Pancreas (tissue), 10 donors: ENCODE results near the gene CFHR2. TPM values are rescaled to one million over a fixed set of nuclear protein-coding genes. Genes with fewer than 3 reads are reported as not detected.

Source experiments
- ATAC-seq, 4 donors: fragments of 200-7000 bp; cut with Tn5 transposase; one replicate each; pipeline versions ENCODE4 v1.8.0 to v1.9.1; 2020; ENCODE audit warnings: mild to moderate bottlenecking in 4 of 4, moderate library complexity in 4 of 4
- DNase-seq, 6 donors: peaks; one replicate each; pipeline ENCODE4 v3.0.0-alpha.2; 2020
- FAIRE-seq: peaks from 2 replicates; lab custom pipeline; 2012; peaks lifted over from hg19 to GRCh38; lab: Jason Lieb, UNC
- H3K27ac ChIP-seq, 4 donors: fragments of 200-600 bp; sonication (generic); 1 replicate in 3 of 4; 2 replicates in 1 of 4; pipeline versions ENCODE4 v1.5.0 to v1.8.0; 2020
- H3K27me3 ChIP-seq, 4 donors: fragments of 200-600 bp; one replicate each; pipeline ENCODE4 v1.8.0; 2021
- H3K36me3 ChIP-seq, 3 donors: fragments of 200-600 bp; sonication (generic) in 1 of 3; one replicate each; pipeline versions ENCODE4 v1.5.0 to v1.8.0; 2020 to 2021
- H3K4me1 ChIP-seq, 3 donors: fragments of 200-600 bp; one replicate each; pipeline ENCODE4 v1.8.0; 2021
- H3K4me3 ChIP-seq, 4 donors: fragments of 200-600 bp; sonication (generic) in 2 of 4; one replicate each; pipeline versions ENCODE4 v1.5.0 to v1.8.0; 2020 to 2021
- H3K9me3 ChIP-seq, 4 donors: fragments of 200-600 bp; one replicate each; pipeline ENCODE4 v1.8.0; 2021
- WGBS, 2 donors: extraction: QIAGEN DNeasy Blood & Tissue Kit; methylation state at CpG; one replicate each; pipeline ENCODE4 v1.1.7; 2013; 5-methylcytosine and 5-hydroxymethylcytosine counted together
- intact Hi-C, 3 donors: fragments of 100-400 bp; cut with DNase I; formaldehyde crosslinking; loops; one replicate each; pipeline versions ENCODE4 v1.11.1 to v1.14.2; 2022
- polyA plus RNA-seq, 2 donors: library from polyadenylated mRNA; stranded (reverse); fragments of 200-250 nt; gene quantifications; one replicate each; pipeline ENCODE4 v1.2.3, GENCODE V29; 2013
- total RNA-seq, 6 donors: library from RNA; stranded (reverse); fragmentation: NEBNext Ultra II Directional in 4 of 6; extraction: Animal tissue kit (Norgen Biotek cat#: 25700) in 4 of 6; gene quantifications; one replicate each; pipeline versions ENCODE4 v1.2.1 to v1.2.4, GENCODE V29; 2021 to 2023
- TF ChIP-seq, protein P1 (sequence below), 4 donors: fragments of 200-600 bp; sonication (generic) in 3 of 4; IDR thresholded peaks; one replicate each; pipeline versions ENCODE4 v1.5.0 to v1.8.0; 2021; ENCODE audit warnings: antibody characterized with exemption in 4 of 4
- donor health status: healthy with polysubstance abuse.
- donor health status: DM: no; HTN: no; CAD: no; lungs with moderate emphysema.
- donor health status: DM: no; HTN: no; CAD: no.
- donor health status: control.
- donor health status: control.
- donor health status: Bipolar disorder and iron deficiency.
- donor health status: DM: yes; HTN: yes; CAD: no.
- donor health status: DM: no; HTN: no; CAD: no.
- donor health status: DM: no; HTN: no; CAD: no.
- donor health status: DM: yes; HTN: yes; CAD: no.

Gene CFHR2
- total and polyA plus RNA-seq, 8 donors: 0.25 to 0.28 TPM; not detected in 6

DNA sequence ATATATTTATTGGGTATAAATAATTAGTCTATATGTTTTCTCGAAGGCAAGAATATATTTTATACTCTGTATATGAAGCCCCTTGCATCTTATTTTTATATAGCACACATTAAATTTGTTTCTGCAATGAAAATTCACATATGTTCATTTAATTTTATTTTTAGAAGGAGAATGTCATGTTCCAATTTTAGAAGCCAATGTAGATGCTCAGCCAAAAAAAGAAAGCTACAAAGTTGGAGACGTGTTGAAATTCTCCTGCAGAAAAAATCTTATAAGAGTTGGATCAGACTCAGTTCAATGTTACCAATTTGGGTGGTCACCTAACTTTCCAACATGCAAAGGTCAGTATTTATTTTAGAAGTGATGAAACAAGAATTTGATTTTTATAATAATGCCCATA lies 50.4 kb downstream of the CFHR2 start:
- Histone ChIP-seq H3K4me3 (no peak overlapping the region), H3K4me1 (no peaks in the 10 kb centered on the region), H3K27ac (no peak overlapping the region), H3K9me3 (no peaks in the 10 kb centered on the region), H3K36me3 (no peaks in the 10 kb centered on the region), H3K27me3 (no peaks in the 10 kb centered on the region)
- TF ChIP-seq, protein P1, sequence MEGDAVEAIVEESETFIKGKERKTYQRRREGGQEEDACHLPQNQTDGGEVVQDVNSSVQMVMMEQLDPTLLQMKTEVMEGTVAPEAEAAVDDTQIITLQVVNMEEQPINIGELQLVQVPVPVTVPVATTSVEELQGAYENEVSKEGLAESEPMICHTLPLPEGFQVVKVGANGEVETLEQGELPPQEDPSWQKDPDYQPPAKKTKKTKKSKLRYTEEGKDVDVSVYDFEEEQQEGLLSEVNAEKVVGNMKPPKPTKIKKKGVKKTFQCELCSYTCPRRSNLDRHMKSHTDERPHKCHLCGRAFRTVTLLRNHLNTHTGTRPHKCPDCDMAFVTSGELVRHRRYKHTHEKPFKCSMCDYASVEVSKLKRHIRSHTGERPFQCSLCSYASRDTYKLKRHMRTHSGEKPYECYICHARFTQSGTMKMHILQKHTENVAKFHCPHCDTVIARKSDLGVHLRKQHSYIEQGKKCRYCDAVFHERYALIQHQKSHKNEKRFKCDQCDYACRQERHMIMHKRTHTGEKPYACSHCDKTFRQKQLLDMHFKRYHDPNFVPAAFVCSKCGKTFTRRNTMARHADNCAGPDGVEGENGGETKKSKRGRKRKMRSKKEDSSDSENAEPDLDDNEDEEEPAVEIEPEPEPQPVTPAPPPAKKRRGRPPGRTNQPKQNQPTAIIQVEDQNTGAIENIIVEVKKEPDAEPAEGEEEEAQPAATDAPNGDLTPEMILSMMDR (IDR thresholded peaks at IDR 0.05): no peak
- FAIRE-seq (no peak), ATAC-seq (no peak), DNase-seq (no peak)
- intact Hi-C loops: no loop called here
- 60 to 79% methylated on average over 2 of the region's 2 CpGs for WGBS, 2 donors

DNA sequence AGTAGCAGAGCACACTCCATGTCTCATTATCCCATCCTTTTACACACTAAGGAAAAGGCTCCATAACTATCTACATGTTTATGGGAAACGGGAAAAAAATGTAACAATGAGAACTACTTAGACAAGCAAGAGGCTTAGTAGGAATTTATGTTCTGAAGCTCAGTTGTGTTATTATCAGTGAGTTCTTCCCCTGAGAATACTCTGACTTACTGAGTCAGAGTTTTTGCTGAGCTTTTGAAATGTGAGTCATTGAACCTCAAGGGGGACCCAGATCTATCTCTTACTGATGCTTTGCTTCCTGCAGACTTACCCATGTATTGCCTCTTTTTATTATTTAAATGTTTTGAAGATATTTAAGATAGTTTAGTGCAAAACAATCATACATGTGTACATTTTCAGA lies 53.9 kb downstream of the CFHR2 start:
- FAIRE-seq (no peak), DNase-seq (no peak), ATAC-seq (no peak)
- no peaks in the 10 kb centered on the region for H3K4me1 ChIP-seq
- H3K36me3 ChIP-seq: no peaks in the 10 kb centered on the region
- H3K27me3 ChIP-seq: no peaks in the 10 kb centered on the region
- TF ChIP-seq, protein P1 (IDR thresholded peaks at IDR 0.05): no peak
- intact Hi-C loops: no loop called here
- H3K4me3 ChIP-seq: no peak overlapping the region
- no peaks in the 10 kb centered on the region for H3K9me3 ChIP-seq
- 82 to 88% methylated on average over 1 of the region's 1 CpG for WGBS, 2 donors
- no peak overlapping the region for H3K27ac ChIP-seq

DNA sequence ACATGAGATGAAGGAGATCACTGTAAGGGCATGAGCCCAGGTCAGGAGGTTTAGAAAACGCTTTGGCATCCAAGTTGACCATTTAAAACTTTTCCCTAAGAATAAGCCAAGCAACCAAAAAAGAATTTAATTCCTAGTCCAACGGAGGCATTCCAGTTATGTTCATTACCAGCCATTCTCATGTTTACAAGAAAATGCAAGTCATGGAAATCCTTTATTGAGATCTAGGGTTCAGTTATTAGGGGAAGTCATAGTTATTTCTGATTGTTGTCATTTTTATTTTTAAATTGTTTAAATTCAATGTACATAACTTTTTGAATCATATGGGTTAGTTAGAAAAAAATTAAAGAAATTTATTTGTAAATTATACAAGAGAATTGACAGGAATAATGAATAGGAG lies 58.3 kb downstream of the CFHR2 start:
- FAIRE-seq (no peak), DNase-seq (no peak), ATAC-seq (no peak)
- no peaks in the 10 kb centered on the region for H3K4me1 ChIP-seq
- intact Hi-C loops: no loop called here
- H3K9me3 ChIP-seq: no peaks in the 10 kb centered on the region
- 56 to 80% methylated on average over 2 of the region's 2 CpGs for WGBS, 2 donors
- no peaks in the 10 kb centered on the region for H3K36me3 ChIP-seq
- H3K4me3 ChIP-seq: no peak overlapping the region
- H3K27ac ChIP-seq: no peak overlapping the region
- no peaks in the 10 kb centered on the region for H3K27me3 ChIP-seq
- TF ChIP-seq, protein P1 (IDR thresholded peaks at IDR 0.05): no peak

DNA sequence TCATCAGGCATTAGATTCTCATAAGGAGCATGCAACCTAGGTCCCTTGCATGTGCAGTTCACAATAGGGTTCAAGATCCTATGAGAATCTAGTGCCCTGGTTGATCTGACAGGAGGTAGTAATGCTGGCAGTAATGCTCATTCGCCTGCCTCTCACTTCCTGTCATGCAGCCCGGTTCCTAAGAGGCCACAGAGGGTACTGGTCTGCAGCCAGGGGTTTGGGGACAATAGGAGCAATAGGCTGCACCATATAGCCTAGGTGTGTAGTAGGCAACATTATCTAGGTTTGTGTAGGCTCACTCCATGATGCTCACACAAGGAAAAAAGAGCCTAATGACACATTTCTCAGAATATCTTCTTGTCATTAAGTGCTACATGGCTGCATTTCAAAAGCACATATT lies 59.6 kb downstream of the CFHR2 start:
- FAIRE-seq (no peak), DNase-seq (no peak), ATAC-seq (no peak)
- H3K36me3 ChIP-seq: no peaks in the 10 kb centered on the region
- no peak overlapping the region for H3K4me3 ChIP-seq
- no peaks in the 10 kb centered on the region for H3K9me3 ChIP-seq
- TF ChIP-seq, protein P1 (IDR thresholded peaks at IDR 0.05): no peak
- H3K27me3 ChIP-seq: no peaks in the 10 kb centered on the region
- 47 to 72% methylated on average over 2 of the region's 2 CpGs for whole genome bisulfite sequencing, 2 donors
- H3K27ac ChIP-seq: no peak overlapping the region
- intact Hi-C loops: no loop called here
- no peaks in the 10 kb centered on the region for H3K4me1 ChIP-seq

DNA sequence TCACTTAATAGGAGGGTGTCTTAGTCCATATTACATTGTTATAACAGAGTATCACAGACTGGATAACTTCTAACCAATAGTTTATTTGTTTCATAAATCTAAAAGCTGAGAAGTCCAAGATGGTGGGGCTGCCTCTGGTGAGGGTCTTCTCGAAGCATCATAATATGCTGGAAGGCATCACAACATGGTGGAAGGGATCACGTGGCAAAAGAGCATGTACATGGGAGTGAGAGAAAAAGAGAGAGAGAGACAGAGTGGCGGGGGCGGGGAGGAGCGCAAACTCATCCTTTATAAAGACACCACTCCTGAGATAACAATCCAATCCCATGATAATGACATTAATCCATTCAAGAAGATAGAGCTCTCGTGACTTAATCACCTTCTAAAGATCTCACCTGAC lies 65.3 kb downstream of the CFHR2 start:
- Histone ChIP-seq H3K4me1 (no peaks in the 10 kb centered on the region), H3K27me3 (no peaks in the 10 kb centered on the region), H3K9me3 (no peaks in the 10 kb centered on the region), H3K4me3 (no peak overlapping the region), H3K27ac (no peak overlapping the region), H3K36me3 (no peaks in the 10 kb centered on the region)
- intact Hi-C loops: no loop called here
- FAIRE-seq (no peak), DNase-seq (no peak), ATAC-seq (no peak)
- TF ChIP-seq, protein P1 (IDR thresholded peaks at IDR 0.05): no peak
- WGBS, 2 donors: 66 to 81% methylated on average over 6 of the region's 6 CpGs

Other genes starting within 250 kb of the CFHR2 start
- gene CFHR3, start 168.9 kb upstream of the CFHR2 start, total RNA-seq: under 1 TPM in 2 of 6 donors, not detected in 4; 0.09 TPM
- under 1 TPM in 1 of 2 donors, not detected in 1; 0.15 TPM for gene CFHR3, start 168.9 kb upstream of the CFHR2 start, polyA plus RNA-seq
- under 1 TPM in 2 of 6 donors, not detected in 4; 0.17 to 0.44 TPM for gene CFHR1, start 124.0 kb upstream of the CFHR2 start, total RNA-seq
- under 1 TPM in 1 of 2 donors, not detected in 1; 0.61 TPM for gene CFHR1, start 124.0 kb upstream of the CFHR2 start, polyA plus RNA-seq
- gene CFHR4, start 55.7 kb upstream of the CFHR2 start, total RNA-seq: under 1 TPM in 1 of 6 donors, not detected in 5; 0.35 TPM
- gene CFHR4, start 55.7 kb upstream of the CFHR2 start, polyA plus RNA-seq: not detected
- gene CFHR5, start 33.8 kb downstream of the CFHR2 start, total RNA-seq: under 1 TPM in 1 of 6 donors, not detected in 5; 0.06 TPM
- not detected for gene CFHR5, start 33.8 kb downstream of the CFHR2 start, polyA plus RNA-seq
- not detected for gene F13B, start 123.5 kb downstream of the CFHR2 start, total RNA-seq
- not detected for gene F13B, start 123.5 kb downstream of the CFHR2 start, polyA plus RNA-seq
- gene ASPM, start 202.9 kb downstream of the CFHR2 start, total RNA-seq: under 1 TPM; under 0.01 to 0.72 (median 0.17) TPM
- gene ASPM, start 202.9 kb downstream of the CFHR2 start, polyA plus RNA-seq: under 1 TPM; 0.02 to 0.08 TPM